Activated CD4-positive, alpha-beta T cell treated with anti-CD3 and anti-CD28 coated beads, Interleukin-2, amount 10 ng/mL, durations not matched to agents 24 days and 14 days (primary cell): ENCODE data around the gene PSMB5. TPM values are rescaled to one million over a fixed set of nuclear protein-coding genes. Genes with fewer than 3 reads are reported as not detected.

Experiments
- DNase-seq: peaks from one replicate; pipeline ENCODE4 v3.0.0; 2022
- H3K27ac Mint-ChIP-seq: one replicate; pipeline ENCODE4 v1.8.0; 2022; ENCODE audit warnings: mild to moderate bottlenecking, mixed read lengths
- H3K27me3 Mint-ChIP-seq: one replicate; pipeline ENCODE4 v1.8.0; 2022; ENCODE audit warnings: mixed read lengths
- H3K36me3 Mint-ChIP-seq: one replicate; pipeline ENCODE4 v1.8.0; 2022; ENCODE audit warnings: low read depth, mild to moderate bottlenecking, mixed read lengths
- H3K4me1 Mint-ChIP-seq: one replicate; pipeline ENCODE4 v1.8.0; 2021; ENCODE audit warnings: mixed read lengths
- H3K4me3 Mint-ChIP-seq: one replicate; pipeline ENCODE4 v1.8.0; 2022; ENCODE audit warnings: mild to moderate bottlenecking, moderate library complexity, mixed read lengths
- H3K9me3 Mint-ChIP-seq: one replicate; pipeline ENCODE4 v1.8.0; 2021; ENCODE audit warnings: mixed read lengths
- intact Hi-C: fragments of 100-400 bp; cut with micrococcal nuclease; formaldehyde crosslinking; loops from one replicate; pipeline ENCODE4 v1.15.1; 2023
- total RNA-seq: library from RNA; stranded (reverse); gene quantifications from 2 replicates; pipeline ENCODE4 v1.2.3, GENCODE V29; 2022

The PSMB5 gene
- total RNA-seq, 1 donor from 2014 or later, result 150 TPM

GRCh38 chr14:22991852-22992251 is 42.8 kb downstream of the PSMB5 start:
- H3K4me1 Mint-ChIP-seq, result peaks cover 2% of the 10 kb centered on the region
- intact Hi-C loops, result no loop called here
- no peaks in the 10 kb centered on the region for H3K27me3 Mint-ChIP-seq
- no peak for DNase-seq
- peaks cover 2% of the 10 kb centered on the region for H3K36me3 Mint-ChIP-seq
- no peak overlapping the region for H3K27ac Mint-ChIP-seq
- no peak overlapping the region for H3K4me3 Mint-ChIP-seq
- H3K9me3 Mint-ChIP-seq, result no peaks in the 10 kb centered on the region

- Mint-ChIP-seq H3K4me3 (no peak overlapping the region), H3K36me3 (no peaks in the 10 kb centered on the region), H3K27ac (no peak overlapping the region), H3K27me3 (no peaks in the 10 kb centered on the region), H3K4me1 (no peaks in the 10 kb centered on the region), H3K9me3 (no peaks in the 10 kb centered on the region)
- intact Hi-C loops, result loop anchor here (10.0 kb wide), 2 partner anchors 198 to 1072 kb away; partner anchors contain the start of gene SLC7A8
- no peak for DNase-seq
These were observed 47.4 kb downstream of the PSMB5 start for GRCh38 chr14:22987291-22987690.

DNA sequence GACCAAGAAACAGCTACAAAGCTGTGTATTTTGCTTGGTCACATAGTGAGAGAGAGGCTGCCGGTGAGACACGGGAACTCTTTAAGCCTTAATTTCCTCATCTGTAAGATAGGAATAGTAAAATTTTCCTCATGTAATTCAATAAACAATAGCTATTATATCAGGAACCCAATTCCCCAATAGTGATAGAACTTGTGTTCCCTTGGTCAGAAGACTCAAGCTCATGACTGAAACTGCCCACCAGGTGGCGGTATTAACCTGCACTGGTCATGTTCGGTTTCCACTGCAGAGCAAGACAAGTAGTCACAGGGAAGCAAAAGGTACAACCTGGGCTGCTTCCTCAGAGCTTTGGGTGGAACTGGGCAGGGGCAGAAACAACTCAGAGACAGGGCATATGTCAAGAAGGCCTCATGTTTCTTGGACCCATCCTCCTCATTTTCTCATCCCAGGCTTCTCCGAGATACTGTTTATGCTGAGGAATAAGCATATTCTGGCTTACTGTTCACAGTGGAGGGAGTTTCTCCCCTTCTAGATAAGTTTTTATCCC is 48.1 kb downstream of the PSMB5 start:
- Mint-ChIP-seq H3K4me3 (no peak overlapping the region), H3K27ac (no peak overlapping the region), H3K27me3 (no peaks in the 10 kb centered on the region), H3K9me3 (no peaks in the 10 kb centered on the region), H3K36me3 (no peaks in the 10 kb centered on the region), H3K4me1 (no peaks in the 10 kb centered on the region)
- peak; percentile 96 for DNase-seq
- intact Hi-C loops, result loop anchor here (1.0 to 10.0 kb wide), 4 partner anchors 21 to 1072 kb away; partner anchors contain the start of gene SLC7A8

GRCh38 chr14:22985894-22986507 is 48.7 kb downstream of the PSMB5 start:
- Mint-ChIP-seq H3K27me3 (no peaks in the 10 kb centered on the region), H3K36me3 (no peaks in the 10 kb centered on the region), H3K9me3 (no peaks in the 10 kb centered on the region), H3K27ac (no peak overlapping the region), H3K4me1 (no peaks in the 10 kb centered on the region), H3K4me3 (no peak overlapping the region)
- no peak for DNase-seq
- intact Hi-C loops, result loop anchor here (1.0 to 10.0 kb wide), 4 partner anchors 21 to 1071 kb away; partner anchors contain the start of gene SLC7A8

DNA sequence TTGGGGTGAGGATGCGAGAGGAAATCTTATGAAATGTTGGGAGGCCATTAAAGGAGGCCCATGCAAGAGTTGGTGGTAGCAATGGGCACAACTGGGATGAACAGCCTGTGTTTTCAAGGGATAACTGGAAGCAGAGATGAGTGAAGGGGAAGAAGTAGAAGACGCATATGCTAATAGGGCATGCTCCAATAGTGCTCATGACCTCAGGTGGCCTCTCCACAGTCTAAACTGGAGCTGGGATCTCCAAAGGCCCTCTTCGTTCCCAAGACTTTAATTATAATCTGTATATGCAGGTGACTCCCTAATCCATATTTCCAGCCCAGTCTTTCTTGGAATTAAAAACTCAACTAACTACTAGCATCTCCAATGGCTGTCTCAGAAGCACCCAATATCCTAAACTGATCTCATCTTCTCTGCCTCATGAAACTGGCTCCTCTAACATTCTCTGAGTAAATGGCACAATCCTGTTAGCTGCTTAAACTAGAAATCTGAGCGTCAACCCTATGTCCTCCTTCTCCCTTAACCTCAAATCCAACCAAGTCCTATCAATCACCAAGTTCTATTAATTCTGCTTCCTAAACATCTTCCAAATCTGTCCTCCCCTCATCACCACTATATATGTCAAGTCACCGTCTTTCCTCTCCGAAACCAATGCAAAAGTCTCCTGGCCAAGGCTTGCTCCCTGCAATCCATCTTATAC is 49.6 kb downstream of the PSMB5 start:
- H3K9me3 Mint-ChIP-seq, result no peaks in the 10 kb centered on the region
- intact Hi-C loops, result loop anchor here (5.0 to 10.0 kb wide), 3 partner anchors 163 to 1070 kb away; partner anchors contain the start of gene SLC7A8
- H3K36me3 Mint-ChIP-seq, result no peaks in the 10 kb centered on the region
- H3K4me1 Mint-ChIP-seq, result peaks cover 1% of the 10 kb centered on the region
- H3K27ac Mint-ChIP-seq, result no peak overlapping the region
- no peak for DNase-seq
- H3K4me3 Mint-ChIP-seq, result no peak overlapping the region
- H3K27me3 Mint-ChIP-seq, result peaks cover 2% of the 10 kb centered on the region

DNA sequence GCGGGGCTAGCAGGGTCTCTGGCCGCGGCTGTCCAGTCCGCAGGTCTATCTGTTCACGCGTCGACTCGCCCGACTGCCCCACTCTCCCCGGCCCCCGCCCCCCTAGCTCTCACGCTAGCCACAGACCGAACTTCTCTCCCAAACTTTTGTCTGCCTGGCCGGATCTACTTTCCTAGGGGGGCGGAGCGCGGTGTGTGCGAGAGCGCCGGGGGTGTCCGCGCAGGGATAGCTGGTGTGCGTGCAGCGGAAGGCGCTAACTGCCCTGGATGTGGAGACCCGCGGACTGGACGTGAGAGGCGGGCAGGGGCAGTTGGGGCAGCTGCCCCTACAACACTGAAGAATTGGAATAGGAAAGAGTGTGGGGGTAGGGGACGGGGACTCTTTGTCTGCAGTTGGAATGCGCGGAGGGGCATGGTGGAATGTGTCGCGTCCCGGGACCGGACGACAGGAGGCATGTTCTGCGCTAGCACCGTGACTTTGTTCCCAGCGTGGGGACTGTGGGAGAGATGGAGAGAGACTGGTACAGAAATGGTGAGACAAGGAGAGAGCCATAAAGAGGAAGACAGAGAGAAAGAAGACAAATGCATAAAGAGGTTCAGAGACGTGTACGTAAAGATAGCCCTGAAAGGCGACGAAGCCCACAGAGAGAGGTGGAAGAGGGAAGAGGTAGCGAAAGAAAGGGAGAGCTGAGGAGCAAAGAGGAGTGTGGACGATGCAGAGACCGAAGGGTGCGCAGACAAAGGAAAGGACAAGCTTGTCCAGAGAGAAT is 52.0 kb downstream of the PSMB5 start, which contains the start of gene AJUBA:
AJUBA (minus strand) TSS at position 75 of the 769 bp plus-strand sequence. CDS start 285 bp downstream, outside the sequence.
- Mint-ChIP-seq H3K27ac (no peak within 1 kb of the TSS), H3K9me3 (no peaks in the 10 kb centered on the region), H3K4me3 (no peak within 1 kb of the TSS), H3K4me1 (peaks cover 7% of the 10 kb centered on the region), H3K27me3 (peaks cover 14% of the 10 kb centered on the region), H3K36me3 (no peaks in the 10 kb centered on the region)
- peak; percentile 93 for DNase-seq
- intact Hi-C loops, result loop anchor here (1.0 to 10.0 kb wide), 8 partner anchors 9 to 1068 kb away; partner anchors contain the start of genes HAUS4, PRMT5 and SLC7A8

- intact Hi-C loops, result loop anchor here (2.0 to 10.0 kb wide), 6 partner anchors 25 to 1067 kb away; partner anchors contain the start of genes HAUS4 and SLC7A8
- Mint-ChIP-seq H3K4me1 (peaks cover 7% of the 10 kb centered on the region), H3K27me3 (peaks cover 16% of the 10 kb centered on the region), H3K9me3 (no peaks in the 10 kb centered on the region), H3K27ac (no peak overlapping the region), H3K36me3 (no peaks in the 10 kb centered on the region), H3K4me3 (no peak overlapping the region)
- no peak for DNase-seq
These were observed 52.7 kb downstream of the PSMB5 start for GRCh38 chr14:22981876-22982476.

DNA sequence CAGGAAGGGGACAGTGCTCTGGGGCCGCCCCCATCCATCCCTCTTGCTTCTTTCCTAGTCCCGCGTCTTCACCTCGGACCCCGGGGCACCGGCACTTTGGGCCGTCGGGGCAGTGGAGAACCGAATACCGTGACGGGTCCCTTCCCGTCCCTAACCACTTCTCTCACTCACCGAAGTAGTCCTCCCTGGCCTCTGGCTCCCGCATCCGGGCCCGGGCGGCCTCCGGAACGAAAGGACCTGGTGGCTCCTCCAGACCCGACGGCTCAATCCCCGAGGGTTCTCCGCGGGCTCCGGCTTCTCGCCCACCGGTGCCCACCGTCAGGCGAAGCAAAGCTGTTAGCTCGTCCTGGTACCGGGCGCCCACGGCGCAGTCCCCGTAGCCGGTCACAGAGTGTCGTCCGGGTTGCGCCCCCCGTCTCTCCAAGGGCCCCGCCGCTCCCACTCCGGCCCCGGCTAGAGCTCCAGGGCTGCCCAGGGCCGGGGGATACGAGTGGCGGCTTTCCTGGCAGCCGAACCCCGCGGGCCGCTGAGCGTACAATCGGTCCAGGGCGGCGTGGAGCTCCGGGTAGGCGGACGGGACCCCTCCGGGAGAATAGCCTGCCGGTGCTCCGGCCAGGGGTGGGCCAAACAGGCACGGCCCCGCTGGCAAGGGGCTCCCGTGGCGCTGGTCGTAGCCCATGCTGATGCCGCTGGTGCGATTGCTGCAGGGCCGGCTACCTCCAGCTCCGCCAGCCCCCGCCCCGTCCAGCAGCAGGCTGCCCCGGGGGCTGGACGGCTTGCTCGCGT is 53.4 kb downstream of the PSMB5 start:
- peak; percentile 76 for DNase-seq
- peak overlapping the region; percentile 39 for H3K4me3 Mint-ChIP-seq
- H3K27ac Mint-ChIP-seq, result no peak overlapping the region
- peaks cover 20% of the 10 kb centered on the region for H3K27me3 Mint-ChIP-seq
- H3K36me3 Mint-ChIP-seq, result no peaks in the 10 kb centered on the region
- intact Hi-C loops, result loop anchor here (5.0 to 10.0 kb wide), 3 partner anchors 159 to 1066 kb away; partner anchors contain the start of gene SLC7A8
- peaks cover 7% of the 10 kb centered on the region for H3K4me1 Mint-ChIP-seq
- H3K9me3 Mint-ChIP-seq, result no peaks in the 10 kb centered on the region

DNA sequence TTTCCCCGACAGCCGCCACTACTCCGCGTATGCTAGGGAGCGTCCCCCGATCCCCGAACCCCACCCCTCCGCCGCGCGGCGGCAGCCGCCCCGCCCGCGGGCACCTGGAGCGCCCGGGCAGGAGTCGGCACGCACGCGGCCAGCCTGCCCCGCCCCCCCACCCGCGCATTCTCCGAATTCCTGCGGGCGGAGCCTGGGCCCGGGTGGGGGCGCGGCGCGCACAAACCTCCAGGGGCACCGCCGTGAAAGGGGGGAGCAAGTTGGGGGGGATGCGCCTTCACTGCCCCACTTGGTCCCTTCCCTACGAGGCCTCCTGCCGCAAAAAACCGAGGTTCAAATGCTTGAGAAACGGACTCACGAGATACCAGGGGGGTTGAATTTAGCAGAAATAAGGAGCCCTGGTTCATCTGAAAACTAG is 54.0 kb downstream of the PSMB5 start:
- H3K27me3 Mint-ChIP-seq, result peaks cover 20% of the 10 kb centered on the region
- peak overlapping the region; percentile 39 for H3K4me3 Mint-ChIP-seq
- H3K27ac Mint-ChIP-seq, result no peak overlapping the region
- intact Hi-C loops, result loop anchor here (5.0 to 10.0 kb wide), 3 partner anchors 158 to 1066 kb away; partner anchors contain the start of gene SLC7A8
- H3K36me3 Mint-ChIP-seq, result no peaks in the 10 kb centered on the region
- peaks cover 7% of the 10 kb centered on the region for H3K4me1 Mint-ChIP-seq
- peak; percentile 65 for DNase-seq
- no peaks in the 10 kb centered on the region for H3K9me3 Mint-ChIP-seq

GRCh38 chr14:22979748-22980392 is 54.8 kb downstream of the PSMB5 start:
- H3K4me1 Mint-ChIP-seq, result peaks cover 7% of the 10 kb centered on the region
- intact Hi-C loops, result loop anchor here (5.0 to 10.0 kb wide), 3 partner anchors 158 to 1065 kb away; partner anchors contain the start of gene SLC7A8
- peak overlapping the region; percentile 35 for H3K27ac Mint-ChIP-seq
- no peaks in the 10 kb centered on the region for H3K36me3 Mint-ChIP-seq
- peaks cover 20% of the 10 kb centered on the region for H3K27me3 Mint-ChIP-seq
- H3K4me3 Mint-ChIP-seq, result peak overlapping the region; percentile 57
- H3K9me3 Mint-ChIP-seq, result no peaks in the 10 kb centered on the region
- no peak for DNase-seq

DNA sequence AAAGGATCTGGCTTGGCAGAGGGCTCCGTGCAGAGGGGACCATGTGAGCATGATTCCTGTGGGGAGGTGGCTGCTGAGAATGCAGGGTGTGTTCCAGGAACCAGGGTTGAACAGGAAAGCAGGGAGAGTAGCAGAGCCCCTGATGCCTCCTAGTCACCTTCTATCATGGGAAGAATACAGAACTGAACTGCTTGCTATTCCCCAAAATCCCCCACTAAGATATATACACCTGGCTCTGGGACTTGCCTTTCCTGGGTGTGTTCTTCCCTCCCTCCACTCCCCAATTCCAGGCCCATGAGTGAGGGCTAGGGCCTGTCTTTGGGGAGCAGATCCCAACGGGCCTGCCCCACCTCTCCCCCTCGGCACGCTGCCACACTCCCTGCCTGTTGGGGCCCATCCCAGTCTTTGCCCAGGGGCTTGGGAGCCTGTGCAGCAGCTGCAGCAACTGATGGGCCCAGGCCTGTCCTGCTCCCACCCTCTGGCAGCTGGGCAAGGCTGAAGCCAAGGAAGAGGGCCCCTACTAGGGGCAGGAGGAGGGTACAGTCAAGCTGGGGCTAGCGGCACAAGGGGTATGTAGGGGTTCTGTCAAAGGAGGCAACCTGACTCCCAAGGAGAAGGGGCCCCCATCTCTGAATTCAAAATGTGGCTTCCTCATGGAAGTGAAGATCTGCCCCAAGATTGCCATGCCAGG is 55.6 kb downstream of the PSMB5 start:
- intact Hi-C loops, result no loop called here
- DNase-seq, result no peak
- H3K27me3 Mint-ChIP-seq, result peaks cover 20% of the 10 kb centered on the region
- H3K4me3 Mint-ChIP-seq, result no peak overlapping the region
- H3K27ac Mint-ChIP-seq, result no peak overlapping the region
- H3K36me3 Mint-ChIP-seq, result no peaks in the 10 kb centered on the region
- no peaks in the 10 kb centered on the region for H3K9me3 Mint-ChIP-seq
- H3K4me1 Mint-ChIP-seq, result peaks cover 7% of the 10 kb centered on the region

DNA sequence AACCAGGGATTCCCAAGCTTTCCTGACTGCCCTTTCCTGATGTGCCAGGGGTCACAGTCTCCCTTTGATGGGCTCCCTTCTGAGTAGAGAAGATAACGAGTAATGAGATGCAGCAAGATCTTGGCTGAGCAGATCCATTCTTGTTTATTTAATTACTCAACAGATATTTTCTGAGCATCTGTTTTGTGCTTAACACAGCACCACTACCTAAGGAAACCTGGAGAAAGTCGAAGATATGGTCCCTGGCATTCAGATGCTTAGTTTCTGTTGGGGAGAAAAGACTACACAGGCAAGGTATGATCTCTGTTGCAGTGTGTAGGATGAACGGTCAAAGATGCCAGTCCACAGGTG is 56.2 kb downstream of the PSMB5 start:
- Mint-ChIP-seq H3K27me3 (peaks cover 20% of the 10 kb centered on the region), H3K4me1 (peaks cover 7% of the 10 kb centered on the region), H3K4me3 (no peak overlapping the region), H3K9me3 (no peaks in the 10 kb centered on the region), H3K27ac (no peak overlapping the region), H3K36me3 (no peaks in the 10 kb centered on the region)
- DNase-seq, result no peak
- intact Hi-C loops, result no loop called here
